GM06990 (cell line): ENCODE measurements around the gene RHBDL3.

Experiments used
- DNase-seq: peaks from one replicate; pipeline ENCODE4 v3.0.0-alpha.2; 2011; ENCODE audit not compliant: insufficient read length; ENCODE audit errors: extremely low read depth
- H3K27me3 ChIP-seq: replicated peaks from 2 replicates; pipeline ENCODE4 v1.6.0; 2011; ENCODE audit warnings: low read length; ENCODE audit not compliant: control insufficient read depth, insufficient read depth
- H3K36me3 ChIP-seq: 2 replicates; pipeline ENCODE4 v1.5.1; 2011; ENCODE audit warnings: low read length; ENCODE audit not compliant: control insufficient read depth, insufficient read depth
- H3K4me3 ChIP-seq: replicated peaks from 2 replicates; pipeline ENCODE4 v1.5.1; 2011; ENCODE audit warnings: low read depth, mild to moderate bottlenecking, control low read depth, low read length
- TF ChIP-seq, protein P1 (sequence below): IDR thresholded peaks from 2 replicates; pipeline ENCODE4 v1.5.1; 2011; ENCODE audit warnings: low read length, control low read depth, mild to moderate bottlenecking, inconsistent platforms; ENCODE audit not compliant: insufficient read depth, poor library complexity, severe bottlenecking

Gene RHBDL3, protein sequence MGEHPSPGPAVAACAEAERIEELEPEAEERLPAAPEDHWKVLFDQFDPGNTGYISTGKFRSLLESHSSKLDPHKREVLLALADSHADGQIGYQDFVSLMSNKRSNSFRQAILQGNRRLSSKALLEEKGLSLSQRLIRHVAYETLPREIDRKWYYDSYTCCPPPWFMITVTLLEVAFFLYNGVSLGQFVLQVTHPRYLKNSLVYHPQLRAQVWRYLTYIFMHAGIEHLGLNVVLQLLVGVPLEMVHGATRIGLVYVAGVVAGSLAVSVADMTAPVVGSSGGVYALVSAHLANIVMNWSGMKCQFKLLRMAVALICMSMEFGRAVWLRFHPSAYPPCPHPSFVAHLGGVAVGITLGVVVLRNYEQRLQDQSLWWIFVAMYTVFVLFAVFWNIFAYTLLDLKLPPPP

DNA sequence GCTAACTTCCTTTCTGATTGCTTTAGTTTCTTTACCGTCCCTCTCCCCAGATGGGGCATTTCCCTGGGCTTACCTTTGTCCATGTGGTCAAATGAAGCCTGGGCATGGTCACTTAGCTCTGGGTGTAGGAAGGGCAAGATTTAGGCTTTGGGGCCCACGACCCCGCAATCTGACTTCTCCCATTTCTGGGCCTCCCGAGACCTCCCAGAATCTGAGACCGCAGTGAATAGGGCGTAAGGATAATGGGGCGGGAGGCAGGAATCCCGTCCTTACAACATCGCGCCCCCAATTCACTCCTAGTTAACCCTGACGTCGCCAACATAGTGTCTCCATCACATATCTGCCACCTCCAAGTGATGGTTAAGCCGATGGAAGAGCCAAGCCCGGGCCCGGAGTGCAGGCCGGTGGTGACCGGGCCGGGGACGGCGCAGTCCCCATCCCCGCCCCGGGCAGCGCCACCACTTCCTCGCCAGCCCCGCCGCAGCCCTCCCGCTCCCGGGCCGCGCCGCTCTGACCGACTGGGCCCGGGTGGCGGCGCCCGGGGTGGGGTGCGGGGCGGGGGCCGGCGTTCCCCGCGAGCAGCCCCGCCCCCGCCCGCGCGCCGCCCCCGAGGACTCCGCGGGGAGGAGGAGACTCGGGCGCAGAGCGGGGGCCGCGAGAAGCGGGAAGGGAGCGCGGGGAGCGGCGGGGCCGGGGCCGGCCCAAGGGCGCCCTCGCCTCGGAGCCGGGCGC, at the start of gene RHBDL3:
TSS of gene RHBDL3 (plus strand) at position 641 of the 732 bp plus-strand sequence. CDS start 358 bp downstream, outside the sequence.
- Histone ChIP-seq H3K27me3 (peaks cover 6% of the 10 kb centered on the region), H3K36me3 (no peaks in the 10 kb centered on the region), H3K4me3 (peak within 1 kb of the TSS; percentile 57)
- TF ChIP-seq, protein P1, sequence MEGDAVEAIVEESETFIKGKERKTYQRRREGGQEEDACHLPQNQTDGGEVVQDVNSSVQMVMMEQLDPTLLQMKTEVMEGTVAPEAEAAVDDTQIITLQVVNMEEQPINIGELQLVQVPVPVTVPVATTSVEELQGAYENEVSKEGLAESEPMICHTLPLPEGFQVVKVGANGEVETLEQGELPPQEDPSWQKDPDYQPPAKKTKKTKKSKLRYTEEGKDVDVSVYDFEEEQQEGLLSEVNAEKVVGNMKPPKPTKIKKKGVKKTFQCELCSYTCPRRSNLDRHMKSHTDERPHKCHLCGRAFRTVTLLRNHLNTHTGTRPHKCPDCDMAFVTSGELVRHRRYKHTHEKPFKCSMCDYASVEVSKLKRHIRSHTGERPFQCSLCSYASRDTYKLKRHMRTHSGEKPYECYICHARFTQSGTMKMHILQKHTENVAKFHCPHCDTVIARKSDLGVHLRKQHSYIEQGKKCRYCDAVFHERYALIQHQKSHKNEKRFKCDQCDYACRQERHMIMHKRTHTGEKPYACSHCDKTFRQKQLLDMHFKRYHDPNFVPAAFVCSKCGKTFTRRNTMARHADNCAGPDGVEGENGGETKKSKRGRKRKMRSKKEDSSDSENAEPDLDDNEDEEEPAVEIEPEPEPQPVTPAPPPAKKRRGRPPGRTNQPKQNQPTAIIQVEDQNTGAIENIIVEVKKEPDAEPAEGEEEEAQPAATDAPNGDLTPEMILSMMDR, result no peak
- no peak for DNase-seq

DNA sequence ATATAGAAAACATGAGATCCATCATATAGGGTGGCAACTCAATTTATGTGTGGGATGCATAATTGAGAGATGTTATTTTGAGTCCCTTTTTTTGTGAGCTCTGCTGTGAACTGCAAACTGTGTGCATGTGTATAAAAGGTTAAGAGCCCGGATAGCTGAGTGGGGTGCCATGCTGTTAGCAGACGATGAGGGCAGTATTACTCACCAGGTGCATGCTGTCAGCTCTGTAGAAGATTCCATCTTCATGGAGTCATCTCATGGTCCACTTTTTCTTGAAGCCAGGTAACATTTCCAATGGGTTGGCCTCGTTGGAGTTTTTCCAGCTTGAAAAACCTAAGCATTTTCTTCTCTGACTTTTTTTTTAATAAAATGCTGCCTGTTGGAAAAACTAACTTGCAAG, 43.0 kb upstream of the RHBDL3 start:
- Histone ChIP-seq H3K27me3 (no peaks in the 10 kb centered on the region), H3K36me3 (no peaks in the 10 kb centered on the region; the same call in 1 of the 2 replicates), H3K4me3 (no peak overlapping the region)
- no peak for DNase-seq
- TF ChIP-seq, protein P1, result no peak

DNA sequence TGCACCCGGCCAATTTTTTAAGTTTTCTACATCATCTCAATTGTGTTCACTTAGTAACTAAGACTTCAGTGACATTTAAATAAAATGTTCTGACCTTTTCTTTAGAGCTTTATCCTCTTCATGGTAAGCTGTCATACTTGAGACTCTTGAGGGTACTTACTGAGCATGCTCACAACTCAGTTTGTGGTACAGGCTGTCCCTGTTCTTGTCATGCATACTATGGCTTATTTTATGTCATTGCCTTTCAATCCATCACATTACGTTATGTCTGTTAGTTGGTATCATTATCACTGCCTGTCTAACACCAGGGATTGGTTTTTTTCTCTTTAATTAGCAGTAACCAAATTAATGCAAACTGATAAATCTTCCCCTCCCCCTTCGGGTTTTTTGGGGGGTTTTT, 41.9 kb upstream of the RHBDL3 start:
- TF ChIP-seq, protein P1, result no peak
- no peaks in the 10 kb centered on the region for H3K27me3 ChIP-seq
- no peaks in the 10 kb centered on the region; the same call in 1 of the 2 replicates for H3K36me3 ChIP-seq
- DNase-seq, result no peak
- H3K4me3 ChIP-seq, result no peak overlapping the region

DNA sequence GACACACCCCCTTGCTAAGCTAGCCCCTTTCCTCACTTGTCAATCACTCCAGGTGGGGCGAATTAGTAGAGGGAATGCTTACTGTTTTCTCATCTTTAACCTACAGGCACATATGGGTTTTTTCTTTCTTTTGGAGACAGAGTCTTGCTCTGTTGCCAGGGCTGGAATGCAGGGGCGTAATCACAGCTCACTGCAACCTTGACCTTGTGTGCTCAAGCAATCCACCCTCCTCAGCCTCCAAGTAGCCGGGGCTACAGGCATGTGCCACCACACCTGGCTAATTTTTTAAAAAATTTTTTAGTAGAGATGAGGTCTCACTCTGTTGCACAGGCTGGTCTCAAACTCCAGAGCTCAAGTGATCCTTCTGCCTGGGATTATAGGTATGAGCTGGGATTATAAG, 38.7 kb upstream of the RHBDL3 start:
- H3K4me3 ChIP-seq, result no peak overlapping the region
- H3K36me3 ChIP-seq, result no peaks in the 10 kb centered on the region; the same call in 1 of the 2 replicates
- DNase-seq, result no peak
- TF ChIP-seq, protein P1, result no peak
- H3K27me3 ChIP-seq, result no peaks in the 10 kb centered on the region

DNA sequence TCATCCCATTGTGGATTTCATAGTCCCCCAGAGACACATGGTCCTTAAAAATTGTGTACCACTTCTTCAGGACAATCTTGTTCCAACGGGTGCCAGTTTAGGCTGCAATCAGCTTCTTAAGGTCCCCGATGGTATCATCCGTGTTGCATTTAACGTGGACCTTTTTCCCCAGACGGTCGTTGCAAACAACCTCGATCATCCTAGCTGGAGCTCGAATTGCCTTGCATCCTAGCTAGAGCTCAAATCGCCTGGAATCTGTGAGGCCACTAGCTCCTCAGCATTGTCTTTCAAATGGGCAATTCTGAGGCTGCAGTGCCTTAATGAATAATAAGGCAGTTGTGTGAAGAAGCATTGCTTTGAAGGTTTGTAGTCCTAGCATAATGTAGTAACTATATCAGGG, 37.7 kb upstream of the RHBDL3 start:
- no peaks in the 10 kb centered on the region; the same call in 1 of the 2 replicates for H3K36me3 ChIP-seq
- DNase-seq, result no peak
- no peak overlapping the region for H3K4me3 ChIP-seq
- TF ChIP-seq, protein P1, result no peak
- H3K27me3 ChIP-seq, result no peaks in the 10 kb centered on the region
